Measurements from ENCODE around the gene PTPRK.
"Not testable (repeated sequence)": the region's sequence is repeated elsewhere in the genome, so short reads cannot be mapped to it uniquely, and the experiment has no call there.

Gene PTPRK

GRCh38 chr6:128491610-128492206 is 28.7 kb downstream of the PTPRK start:
- DNase-seq (ENCODE audit: low read depth in 4 of 4, low spot score in 1 of 4) = no peak

GRCh38 chr6:128491100-128491581 is 29.3 kb downstream of the PTPRK start:
- no peak for DNase-seq (ENCODE audit: low read depth in 4 of 4, low spot score in 1 of 4)

- DNase-seq (ENCODE audit: low read depth in 4 of 4, low spot score in 1 of 4) = no peak
Observed at GRCh38 chr6:128487746-128488145, 32.7 kb downstream of the PTPRK start.

GRCh38 chr6:128487055-128487454 is 33.3 kb downstream of the PTPRK start:
- no peak for DNase-seq (ENCODE audit: low read depth in 4 of 4, low spot score in 1 of 4)

- DNase-seq (ENCODE audit: low read depth in 4 of 4, low spot score in 1 of 4) = not testable (repeated sequence)
Observed at GRCh38 chr6:128486580-128486979, 33.8 kb downstream of the PTPRK start.

GRCh38 chr6:128483472-128484135 is 36.8 kb downstream of the PTPRK start:
- DNase-seq (ENCODE audit: low read depth in 4 of 4, low spot score in 1 of 4) = no peak

- DNase-seq (ENCODE audit: low read depth in 4 of 4, low spot score in 1 of 4) = no peak
Observed at GRCh38 chr6:128482642-128483041, 37.8 kb downstream of the PTPRK start.

- no peak for DNase-seq (ENCODE audit: low read depth in 4 of 4, low spot score in 1 of 4)
Observed at GRCh38 chr6:128479991-128480390, 40.4 kb downstream of the PTPRK start.

GRCh38 chr6:128479048-128479666 is 41.2 kb downstream of the PTPRK start:
- no peak for DNase-seq (ENCODE audit: low read depth in 4 of 4, low spot score in 1 of 4)

GRCh38 chr6:128478230-128479047 is 42.0 kb downstream of the PTPRK start:
- DNase-seq (ENCODE audit: low read depth in 4 of 4, low spot score in 1 of 4) = no peak

GRCh38 chr6:128474933-128475332 is 45.5 kb downstream of the PTPRK start:
- DNase-seq (ENCODE audit: low read depth in 4 of 4, low spot score in 1 of 4) = no peak

- DNase-seq (ENCODE audit: low read depth in 4 of 4, low spot score in 1 of 4) = no peak
Observed at GRCh38 chr6:128474481-128474880, 45.9 kb downstream of the PTPRK start.

- no peak for DNase-seq (ENCODE audit: low read depth in 4 of 4, low spot score in 1 of 4)
Observed at GRCh38 chr6:128471907-128472306, 48.5 kb downstream of the PTPRK start.

GRCh38 chr6:128465368-128466343 is 54.7 kb downstream of the PTPRK start:
- no peak for DNase-seq (ENCODE audit: low read depth in 4 of 4, low spot score in 1 of 4)

- no peak for DNase-seq (ENCODE audit: low read depth in 4 of 4, low spot score in 1 of 4)
Observed at GRCh38 chr6:128464790-128465189, 55.6 kb downstream of the PTPRK start.

GRCh38 chr6:128463942-128464341 is 56.5 kb downstream of the PTPRK start:
- no peak for DNase-seq (ENCODE audit: low read depth in 4 of 4, low spot score in 1 of 4)

- DNase-seq (ENCODE audit: low read depth in 4 of 4, low spot score in 1 of 4) = no peak
Observed at GRCh38 chr6:128461501-128461900, 58.9 kb downstream of the PTPRK start.

GRCh38 chr6:128456510-128457230 is 63.7 kb downstream of the PTPRK start:
- DNase-seq (ENCODE audit: low read depth in 4 of 4, low spot score in 1 of 4) = no peak

GRCh38 chr6:128455959-128456358 is 64.4 kb downstream of the PTPRK start:
- no peak for DNase-seq (ENCODE audit: low read depth in 4 of 4, low spot score in 1 of 4)

- DNase-seq (ENCODE audit: low read depth in 4 of 4, low spot score in 1 of 4) = no peak
Observed at GRCh38 chr6:128452713-128453112, 67.7 kb downstream of the PTPRK start.
